ENCODE results near the gene ZNF621.

The ZNF621 gene

GRCh38 chr3:40524568-40525285 is at the start of gene ZNF621:
TSS of gene ZNF621 (plus strand) at chr3:40524960. CDS start at chr3:40525841, 881 bp downstream.
- TF ChIP-seq, protein P1, sequence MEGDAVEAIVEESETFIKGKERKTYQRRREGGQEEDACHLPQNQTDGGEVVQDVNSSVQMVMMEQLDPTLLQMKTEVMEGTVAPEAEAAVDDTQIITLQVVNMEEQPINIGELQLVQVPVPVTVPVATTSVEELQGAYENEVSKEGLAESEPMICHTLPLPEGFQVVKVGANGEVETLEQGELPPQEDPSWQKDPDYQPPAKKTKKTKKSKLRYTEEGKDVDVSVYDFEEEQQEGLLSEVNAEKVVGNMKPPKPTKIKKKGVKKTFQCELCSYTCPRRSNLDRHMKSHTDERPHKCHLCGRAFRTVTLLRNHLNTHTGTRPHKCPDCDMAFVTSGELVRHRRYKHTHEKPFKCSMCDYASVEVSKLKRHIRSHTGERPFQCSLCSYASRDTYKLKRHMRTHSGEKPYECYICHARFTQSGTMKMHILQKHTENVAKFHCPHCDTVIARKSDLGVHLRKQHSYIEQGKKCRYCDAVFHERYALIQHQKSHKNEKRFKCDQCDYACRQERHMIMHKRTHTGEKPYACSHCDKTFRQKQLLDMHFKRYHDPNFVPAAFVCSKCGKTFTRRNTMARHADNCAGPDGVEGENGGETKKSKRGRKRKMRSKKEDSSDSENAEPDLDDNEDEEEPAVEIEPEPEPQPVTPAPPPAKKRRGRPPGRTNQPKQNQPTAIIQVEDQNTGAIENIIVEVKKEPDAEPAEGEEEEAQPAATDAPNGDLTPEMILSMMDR (IDR thresholded peaks at IDR 0.05; ENCODE audit: low read depth, low read length, missing control alignments): no peak
- DNase-seq (ENCODE audit: extremely low read depth, low read depth): peak; percentile 30
- H3K4me3 ChIP-seq (replicated peaks; ENCODE audit: low read depth, low read length): peak within 1 kb of the TSS; percentile 66

- DNase-seq (ENCODE audit: extremely low read depth, low read depth): peak; percentile 24
- H3K4me3 ChIP-seq (replicated peaks; ENCODE audit: low read depth, low read length): peak within 1 kb of the TSS; percentile 79
- TF ChIP-seq, protein P1 (IDR thresholded peaks at IDR 0.05; ENCODE audit: low read depth, low read length, missing control alignments): no peak
These were observed 48.0 kb upstream of the ZNF621 start, which contains the start of gene ZNF619 for GRCh38 chr3:40476478-40477470. TSS of gene ZNF619 (plus strand) at chr3:40477122. CDS start at chr3:40477980, 858 bp downstream.

DNA sequence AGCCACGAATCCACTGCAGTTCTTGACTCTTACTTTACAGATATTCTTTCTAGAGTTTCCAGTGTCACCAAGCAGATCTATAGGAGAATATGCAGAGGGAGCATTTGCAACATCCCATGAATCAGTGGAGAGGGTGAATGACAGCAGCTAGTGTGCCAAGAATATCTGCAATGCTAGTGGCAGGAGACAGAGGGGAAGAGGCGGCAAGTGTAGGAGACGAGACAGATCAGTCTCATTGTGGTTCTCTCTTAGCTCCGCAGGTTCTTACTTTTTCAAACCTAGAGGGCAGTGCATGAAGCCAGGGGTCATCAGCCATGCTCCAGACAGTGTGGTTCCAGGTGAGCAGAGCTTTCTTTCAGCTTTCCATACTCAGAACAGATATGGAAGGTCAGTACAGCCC is 47.1 kb upstream of the ZNF621 start:
- peak overlapping the region; percentile 79 for H3K4me3 ChIP-seq (replicated peaks; ENCODE audit: low read depth, low read length)
- DNase-seq (ENCODE audit: extremely low read depth, low read depth): no peak
- TF ChIP-seq, protein P1 (IDR thresholded peaks at IDR 0.05; ENCODE audit: low read depth, low read length, missing control alignments): no peak

- DNase-seq (ENCODE audit: extremely low read depth, low read depth): no peak
- TF ChIP-seq, protein P1 (IDR thresholded peaks at IDR 0.05; ENCODE audit: low read depth, low read length, missing control alignments): no peak
- no peak overlapping the region for H3K4me3 ChIP-seq (replicated peaks; ENCODE audit: low read depth, low read length)
These were observed 37.6 kb upstream of the ZNF621 start for GRCh38 chr3:40487172-40487571.

DNA sequence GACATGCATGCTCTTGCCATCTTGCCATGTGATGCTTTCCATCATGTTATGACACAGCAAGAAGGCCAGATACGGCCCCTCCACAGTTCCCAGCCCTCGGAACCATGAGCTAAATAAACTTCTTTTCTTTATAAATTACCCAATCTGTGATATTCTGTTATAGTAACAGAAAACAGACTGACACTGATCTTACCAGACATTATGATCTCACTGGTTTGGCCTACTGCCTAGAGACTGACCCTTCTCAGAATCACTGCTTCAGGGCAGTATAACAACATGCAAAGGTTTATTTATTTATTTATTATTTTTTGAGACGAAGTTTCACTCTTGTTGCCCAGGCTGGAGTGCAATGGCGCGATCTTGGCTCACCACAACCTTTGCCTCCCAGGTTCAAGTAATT is 33.8 kb upstream of the ZNF621 start:
- no peak overlapping the region for H3K4me3 ChIP-seq (replicated peaks; ENCODE audit: low read depth, low read length)
- TF ChIP-seq, protein P1 (IDR thresholded peaks at IDR 0.05; ENCODE audit: low read depth, low read length, missing control alignments): no peak

GRCh38 chr3:40494698-40495097 is 30.1 kb upstream of the ZNF621 start:
- TF ChIP-seq, protein P1 (IDR thresholded peaks at IDR 0.05; ENCODE audit: low read depth, low read length, missing control alignments): no peak
- no peak for DNase-seq (ENCODE audit: extremely low read depth, low read depth)
- no peak overlapping the region for H3K4me3 ChIP-seq (replicated peaks; ENCODE audit: low read depth, low read length)

More for the DNA sequence above, 33.8 kb upstream of the ZNF621 start:
- DNase-seq (ENCODE audit: extremely low read depth, low read depth): no peak

All from HFF-Myc (cell line).